HG03135 (cell line): ENCODE results near the gene SLC25A48.
"Not testable (repeated sequence)": the region's sequence is repeated elsewhere in the genome, so short reads cannot be mapped to it uniquely, and the experiment has no call there.

ENCODE experiments used
- ATAC-seq: cut with Tn5 transposase; IDR thresholded peaks from one replicate; pipeline ENCODE4 v1.9.1; 2021; ENCODE audit warnings: mild to moderate bottlenecking, moderate library complexity; ENCODE audit not compliant: unreplicated experiment

Gene SLC25A48

DNA sequence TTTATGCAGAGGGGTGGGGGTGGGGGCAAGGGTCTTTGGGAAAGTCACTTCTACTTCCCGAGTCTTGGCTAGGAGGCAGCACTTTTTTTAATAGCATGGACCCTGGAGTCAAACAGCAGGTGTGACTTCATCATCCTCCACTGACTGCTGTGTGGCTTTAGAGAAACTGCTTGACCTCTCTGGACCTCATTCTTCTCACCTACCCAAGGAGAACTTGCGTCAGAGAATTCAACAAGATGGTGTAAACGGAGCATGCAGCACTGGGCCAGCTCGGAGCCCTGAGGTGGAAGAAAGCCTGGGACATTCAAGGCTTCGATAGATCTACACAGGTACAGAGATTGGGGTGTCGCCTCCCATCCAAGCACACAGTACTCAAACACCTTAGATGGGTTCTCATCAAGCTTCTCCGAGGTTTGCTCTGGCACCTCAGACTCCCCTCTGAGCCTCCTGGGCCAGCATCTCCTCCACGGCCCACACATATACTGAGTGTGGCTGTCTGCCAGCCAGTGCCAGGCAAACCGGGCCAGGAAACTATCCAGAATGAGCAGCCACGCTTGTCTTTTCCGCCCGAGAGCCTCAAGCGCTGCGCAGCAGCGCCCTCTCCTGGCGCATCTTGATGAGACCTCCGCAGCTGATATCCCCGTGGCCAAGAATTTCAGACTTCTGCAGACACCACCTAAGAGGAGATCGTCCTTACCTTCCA, 4.6 kb upstream of the SLC25A48 start:
- ATAC-seq, result no peak

DNA sequence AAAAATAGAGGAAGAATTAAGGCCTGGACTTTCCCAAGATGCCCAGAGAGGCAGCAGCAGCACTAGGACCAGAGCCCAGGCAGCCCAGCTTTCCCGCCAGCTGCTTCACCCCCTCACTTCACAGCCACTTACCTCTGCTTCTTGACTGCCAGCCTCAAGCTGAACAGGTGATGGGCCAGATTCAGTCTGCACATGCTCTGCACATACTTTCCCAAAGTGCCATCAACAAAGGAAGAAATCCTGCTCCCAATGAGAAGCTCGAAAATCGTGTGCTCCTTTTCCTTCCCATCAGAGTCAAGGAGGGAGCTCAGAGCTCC, 4.1 kb upstream of the SLC25A48 start:
- no peak for ATAC-seq

- no peak for ATAC-seq
Measured at GRCh38 chr5:135830876-135831275, 3.6 kb upstream of the SLC25A48 start.

GRCh38 chr5:135831439-135831838, 3.0 kb upstream of the SLC25A48 start:
- no peak for ATAC-seq

DNA sequence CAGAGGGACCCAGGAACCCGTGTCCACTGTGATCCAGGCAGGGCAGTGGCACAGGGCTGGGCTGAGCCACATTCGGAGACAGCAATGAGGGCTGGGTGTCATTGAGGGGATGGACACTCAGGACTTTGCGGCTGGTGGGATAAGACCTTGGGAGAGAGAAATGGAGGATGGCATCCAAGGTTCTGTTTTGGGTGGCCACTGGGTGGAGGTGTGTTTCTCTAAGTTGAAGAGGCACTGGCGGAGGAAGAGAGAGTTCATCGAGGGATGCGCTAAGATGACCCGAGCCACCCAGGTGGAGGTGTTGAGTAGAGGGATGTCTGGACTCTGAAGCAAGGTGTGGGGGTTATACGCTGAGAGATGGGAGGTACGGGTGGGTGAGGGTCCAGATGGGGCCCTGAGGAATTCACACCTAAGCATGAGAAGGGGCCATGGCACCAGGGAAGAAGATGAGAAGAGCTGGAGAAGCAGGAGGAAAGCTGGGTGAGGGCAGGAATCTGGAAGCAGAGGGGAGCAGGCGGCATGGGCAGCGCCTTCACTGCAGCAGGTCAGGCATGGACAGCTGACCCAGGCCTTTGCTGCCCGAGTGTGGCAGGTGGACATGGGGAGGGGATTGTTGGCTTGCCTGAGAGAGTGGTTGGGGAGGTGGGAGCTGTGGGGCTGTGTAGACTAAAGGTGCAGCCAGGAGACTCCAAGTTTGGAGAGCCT, 2.5 kb upstream of the SLC25A48 start:
- no peak for ATAC-seq

- ATAC-seq, result no peak
Measured at GRCh38 chr5:135832941-135833920, 1.2 kb upstream of the SLC25A48 start.

DNA sequence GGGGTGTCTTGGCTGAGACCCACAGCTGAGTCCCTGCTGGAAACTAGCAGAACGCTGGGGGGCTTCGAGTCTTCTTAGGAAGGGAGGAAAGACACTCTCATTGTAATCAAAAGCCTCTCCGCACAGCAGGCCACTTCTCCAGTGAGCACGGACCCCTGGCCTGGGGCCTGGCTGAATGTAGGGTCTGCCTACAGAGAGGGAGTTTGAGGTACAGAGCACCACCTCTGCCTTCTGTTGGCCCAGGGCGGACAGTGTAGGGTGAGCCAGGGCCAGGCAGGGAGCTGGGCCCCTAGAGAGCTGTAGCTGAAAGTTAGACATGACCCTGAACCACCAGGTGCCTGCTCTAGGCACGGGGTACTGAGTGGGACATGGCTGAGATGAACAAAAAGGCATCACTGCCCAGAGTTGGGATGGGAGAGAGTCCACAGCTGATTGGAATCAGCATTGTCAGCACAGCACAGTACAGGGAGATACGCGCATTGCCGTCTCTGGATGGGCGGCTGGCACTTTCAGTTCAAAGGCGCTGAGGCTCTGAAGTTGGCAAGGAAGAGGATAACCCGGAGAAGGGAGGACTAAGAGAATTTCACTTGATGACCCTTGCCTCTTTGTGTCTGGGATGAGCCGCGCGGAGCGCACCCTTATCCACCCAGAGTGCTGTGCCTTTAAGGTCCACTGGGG, 363 bp upstream of the SLC25A48 start:
- ATAC-seq, result peak; percentile 89

- ATAC-seq, result no peak
Measured at GRCh38 chr5:135835766-135836165, 1.3 kb downstream of the SLC25A48 start.

GRCh38 chr5:135838395-135838794, 3.9 kb downstream of the SLC25A48 start:
- not testable (repeated sequence) for ATAC-seq

GRCh38 chr5:135839566-135839965, 5.1 kb downstream of the SLC25A48 start:
- no peak for ATAC-seq

GRCh38 chr5:135840959-135841358, 6.5 kb downstream of the SLC25A48 start:
- ATAC-seq, result no peak

DNA sequence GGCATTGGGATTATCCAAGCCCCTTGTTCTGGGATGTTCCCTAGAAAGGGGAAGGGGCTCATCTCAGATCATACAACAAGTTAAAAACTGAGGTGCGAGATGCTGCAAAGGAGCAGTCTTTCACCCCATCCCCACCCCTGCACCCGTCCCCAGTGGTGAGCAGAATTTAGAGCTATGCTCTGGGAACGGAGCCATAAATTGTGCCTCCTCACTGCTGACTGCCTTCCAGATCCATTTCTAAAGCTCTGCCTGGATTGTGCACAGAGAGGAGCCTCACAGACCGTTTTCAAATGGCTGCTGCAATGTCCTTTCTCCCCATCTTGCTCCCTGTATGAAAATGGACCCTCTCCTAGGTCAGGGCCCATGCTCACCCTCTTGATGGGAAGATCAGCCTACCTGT, 8.3 kb downstream of the SLC25A48 start:
- no peak for ATAC-seq

DNA sequence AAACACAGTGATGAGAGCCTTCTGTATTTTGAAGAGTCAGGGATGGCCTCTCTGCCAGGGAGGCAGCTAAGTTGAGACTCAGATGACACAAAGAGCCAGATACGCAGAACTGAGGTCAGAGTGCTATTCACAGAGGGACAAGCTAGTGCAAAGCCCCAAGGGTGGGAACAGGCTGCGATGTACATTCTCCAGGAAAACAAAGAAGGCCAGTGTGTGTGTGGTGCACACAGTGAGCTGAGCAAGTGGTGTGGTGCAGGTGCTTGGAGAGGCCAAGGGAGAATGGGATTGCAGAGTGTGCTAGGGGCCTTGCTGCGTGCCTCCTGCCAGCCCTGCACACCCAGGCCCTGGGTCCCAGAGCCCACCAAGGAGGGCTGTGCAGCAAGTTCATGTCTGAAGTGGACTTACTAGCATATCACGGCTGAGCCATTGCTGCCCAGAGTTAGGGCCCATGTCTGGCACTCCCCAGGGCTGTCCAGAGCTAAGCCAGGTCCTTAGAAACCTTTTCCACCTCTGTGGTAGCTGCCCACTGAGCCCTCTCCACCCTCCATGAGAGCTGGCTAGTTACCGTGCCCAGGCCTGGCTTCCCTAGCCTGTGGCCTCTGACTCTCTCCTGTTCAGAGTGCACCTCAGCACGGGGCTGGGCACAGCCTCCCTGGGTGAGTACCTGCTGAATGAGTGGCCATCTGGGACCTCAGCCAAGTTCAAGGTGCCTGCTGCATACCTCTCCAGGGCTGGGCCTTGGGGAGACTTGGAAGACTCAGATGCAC, 9.3 kb downstream of the SLC25A48 start:
- no peak for ATAC-seq

DNA sequence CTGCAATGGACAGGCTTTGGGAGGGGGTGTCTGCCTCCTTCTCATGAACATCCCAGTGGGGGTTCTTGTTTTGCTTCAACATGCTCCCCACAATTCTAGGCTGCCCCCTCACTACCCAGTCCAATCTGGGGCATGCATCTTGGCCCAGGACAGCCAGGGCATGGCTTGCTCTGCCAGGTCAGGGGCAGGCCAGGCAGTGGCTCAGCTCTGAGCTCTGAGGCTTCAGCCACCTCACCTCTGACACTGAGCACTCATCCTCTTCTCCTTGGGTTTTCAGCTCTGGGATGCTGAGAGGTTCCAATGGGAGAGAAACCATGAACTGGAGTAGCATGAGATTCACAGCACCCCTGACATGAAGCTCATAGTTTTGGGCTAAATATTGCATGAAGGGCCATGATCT, 11.8 kb downstream of the SLC25A48 start:
- ATAC-seq, result no peak

DNA sequence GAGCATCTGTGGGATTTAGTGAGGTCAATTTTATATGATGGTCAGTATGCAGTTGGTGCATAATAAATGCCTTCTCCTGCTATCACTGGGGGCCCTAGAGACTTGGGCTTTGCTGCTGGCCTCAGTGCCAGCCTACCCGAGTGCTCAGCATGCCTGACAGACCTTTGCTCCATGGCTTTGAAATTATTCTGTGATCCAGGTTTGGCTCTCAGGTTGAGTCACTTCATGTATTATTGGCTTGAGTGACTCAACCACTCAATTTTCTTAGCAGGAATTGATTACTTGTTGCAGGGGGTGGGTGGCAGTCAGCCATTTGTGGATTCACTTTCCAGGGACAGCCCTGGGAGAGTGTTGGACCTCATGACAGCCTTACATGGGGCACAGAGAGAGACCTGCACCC, 13.5 kb downstream of the SLC25A48 start:
- no peak for ATAC-seq

DNA sequence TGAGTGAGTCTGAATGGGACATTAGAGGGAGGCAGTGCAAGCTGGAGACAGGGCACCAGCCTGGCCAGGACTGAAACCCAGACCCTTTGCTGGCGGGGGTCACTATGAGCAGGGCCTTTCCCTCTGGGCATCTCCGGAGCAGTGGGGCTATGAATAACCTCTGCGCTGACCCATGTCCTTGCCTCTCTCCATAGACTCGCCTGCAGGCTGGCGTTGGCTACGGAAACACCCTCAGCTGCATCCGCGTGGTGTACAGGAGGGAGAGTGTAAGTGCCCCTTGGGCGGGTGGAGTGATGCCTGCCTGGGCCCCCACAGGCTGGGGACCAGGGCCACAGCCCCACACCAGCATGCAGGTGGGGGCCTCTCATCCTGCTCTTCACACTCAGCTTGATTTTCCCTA, 15.8 kb downstream of the SLC25A48 start:
- ATAC-seq, result no peak

- no peak for ATAC-seq
Measured at GRCh38 chr5:135850671-135851070, 16.2 kb downstream of the SLC25A48 start.

DNA sequence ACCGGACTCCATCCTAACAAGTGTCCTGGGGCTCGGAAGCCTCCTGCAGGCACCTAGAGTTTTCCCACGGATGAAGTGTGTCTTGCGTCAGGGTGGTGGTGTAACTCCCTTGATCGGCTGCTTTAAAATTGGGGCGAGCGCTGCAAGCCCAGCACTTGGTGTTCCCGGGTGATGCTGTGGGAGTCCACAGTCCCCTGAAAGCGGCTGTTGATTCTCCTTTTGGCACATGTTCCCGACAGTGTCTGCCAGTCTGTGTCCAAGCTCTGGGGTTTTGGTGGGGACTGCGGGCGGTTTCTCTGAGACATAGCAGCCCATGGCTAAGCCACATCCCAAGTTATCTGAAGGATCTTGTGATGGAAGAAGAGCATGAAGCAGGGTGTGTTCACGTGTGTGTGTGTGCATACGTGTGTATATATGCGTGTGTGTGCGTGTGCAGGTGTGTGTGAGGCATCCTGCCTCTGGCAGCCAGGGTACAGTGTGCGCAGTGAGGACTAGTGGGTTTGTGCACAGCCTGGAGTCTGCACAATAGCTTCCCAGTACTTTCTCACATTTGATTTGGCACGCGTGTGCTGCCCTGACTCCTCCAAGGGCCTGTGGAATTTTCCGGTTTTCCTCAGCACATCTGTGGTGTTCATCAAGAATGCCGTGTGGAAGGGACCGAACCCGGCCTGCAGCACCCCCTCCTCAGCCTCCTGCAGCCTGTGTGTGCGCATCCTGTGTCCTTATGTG, 16.9 kb downstream of the SLC25A48 start:
- ATAC-seq, result no peak
